ENCODE measurements around the gene PIM3. TPM values are rescaled to one million over a fixed set of nuclear protein-coding genes. Genes with fewer than 3 reads are reported as not detected.

Gene PIM3
- total and polyA plus RNA-seq, 2 of the 8 experiments (the other 6 are each of a cell fraction or from before 2014, with no cell fraction given), result 22.6 to 30.0 TPM

- WGBS, 2 experiments (ENCODE audit: extremely low coverage in 1 of 2, insufficient coverage in 1 of 2, insufficient read length in 1 of 2, insufficient replicate concordance in 2 of 2, low coverage in 1 of 2, low lambda C conversion rate in 2 of 2, missing lambda C conversion rate in 1 of 2), result 96% methylated on average over 4 of the region's 4 CpGs; no CpG with 5 or more reads in 1 of the 2 experiments
- Histone ChIP-seq H2BK20ac (ENCODE audit: low read length) (no peak overlapping the region; the same call in 1 of the 2 replicates), H2BK15ac (ENCODE audit: low read length) (no peak overlapping the region), H2BK5ac (ENCODE audit: low read depth, low read length) (peak overlapping the region; percentile 83; the same call in 1 of the 2 replicates), H3K23me2 (ENCODE audit: low read depth, low read length) (no peaks in the 10 kb centered on the region), H3K27ac (ENCODE audit: low read depth, low read length) (no peak overlapping the region), H3K4me2 (ENCODE audit: insufficient read depth in 1 of 2, low read depth in 2 of 2, low read length in 2 of 2) (no peak overlapping the region), H3K36me3 (ENCODE audit: control insufficient read depth in 2 of 4, insufficient read depth in 4 of 4, low read length in 3 of 4) (no peaks in the 10 kb centered on the region), H3K14ac (ENCODE audit: insufficient read length) (no peak overlapping the region), H3K4me3 (ENCODE audit: extremely low read depth in 1 of 4, insufficient read depth in 2 of 4, low read depth in 3 of 4, low read length in 4 of 4) (no peak overlapping the region), H3K9ac (replicated peaks in 1 of 4; ENCODE audit: extremely low read depth in 1 of 4, low read depth in 3 of 4, low read length in 3 of 4) (no peak overlapping the region), H3K4ac (replicated peaks; ENCODE audit: insufficient read length, low read depth, low read length) (no peak overlapping the region), H2BK12ac (ENCODE audit: low read depth, low read length) (peak overlapping the region; percentile 68; the same call in 1 of the 2 replicates), H2AK5ac (ENCODE audit: low read depth, low read length) (no peak overlapping the region), H2BK120ac (replicated peaks; ENCODE audit: low read depth, low read length) (no peak overlapping the region), H3K23ac (ENCODE audit: insufficient read length) (no peak overlapping the region), H4K91ac (replicated peaks; ENCODE audit: insufficient read length, low read length) (peak overlapping the region; percentile 91), H4K5ac (ENCODE audit: insufficient read length, low read depth, low read length) (no peak overlapping the region), H4K20me1 (replicated peaks in 1 of 2; ENCODE audit: control insufficient read depth in 1 of 2, insufficient read depth in 2 of 2, low read length in 2 of 2) (peaks cover 0 to 2% of the 10 kb centered on the region in 2 experiments), H3K79me1 (ENCODE audit: low read depth, low read length) (no peaks in the 10 kb centered on the region), H3K9me3 (ENCODE audit: insufficient read depth in 2 of 2, low read depth in 1 of 2, low read length in 1 of 2) (no peaks in the 10 kb centered on the region), H2AFZ (ENCODE audit: low read length) (no peak overlapping the region), H3K18ac (ENCODE audit: extremely low read depth, low read length) (no peak overlapping the region), H3K79me2 (ENCODE audit: control insufficient read depth in 1 of 2, insufficient read depth in 2 of 2, low read length in 2 of 2) (no peaks in the 10 kb centered on the region), H4K8ac (ENCODE audit: extremely low read depth, insufficient read depth, low read length) (peak overlapping the region; percentile 68; the same call in 1 of the 2 replicates), H3K27me3 (replicated peaks in 1 of 4; ENCODE audit: control insufficient read depth in 3 of 4, extremely low read depth in 1 of 4, insufficient read depth in 3 of 4, low read length in 3 of 4) (no peaks in the 10 kb centered on the region), H3K56ac (replicated peaks; ENCODE audit: insufficient read length, low read depth, low read length) (no peak overlapping the region), H3K4me1 (replicated peaks in 1 of 4; ENCODE audit: control insufficient read depth in 3 of 4, insufficient read depth in 4 of 4, low read length in 3 of 4) (peaks cover 0 to 29% (median 15%) of the 10 kb centered on the region in 4 experiments; a peak in 5 of 7 replicates)
- CTCF ChIA-PET (ENCODE audit: partially characterized antibody), result interaction anchor here (0.5 to 2.4 kb wide), 7 partner anchors 16 to 543 kb away, joined by 3 to 11 read pairs (median 4); no protein-coding TSS in a partner anchor
- FAIRE-seq (no peak), DNase-seq (ENCODE audit: low read depth in 1 of 2, low spot score in 2 of 2) (no peak)
- TF ChIP-seq SP4 (IDR thresholded peaks at IDR 0.05; ENCODE audit: low read length) (no peak), BCL11A (IDR thresholded peaks at IDR 0.05; ENCODE audit: low read depth in 2 of 2, low read length in 2 of 2) (no peak), NANOG (IDR thresholded peaks at IDR 0.05; ENCODE audit: insufficient read depth, low read depth, low read length, poor library complexity, severe bottlenecking) (no peak), PHF8 (conservative IDR thresholded peaks at IDR 0.05; ENCODE audit: low read depth, low read length) (no peak), KDM4A (IDR thresholded peaks at IDR 0.05; ENCODE audit: low read depth, low read length, severe bottlenecking) (no peak), SIN3A (conservative IDR thresholded peaks at IDR 0.05 in 1 of 2, IDR thresholded peaks at IDR 0.05 in 1 of 2; ENCODE audit: low read depth in 1 of 2, low read length in 2 of 2) (no peak), SUZ12 (IDR thresholded peaks at IDR 0.05; ENCODE audit: low read length) (no peak), GABPA (IDR thresholded peaks at IDR 0.05; ENCODE audit: borderline replicate concordance, insufficient read depth, low read length) (no peak), SP1 (IDR thresholded peaks at IDR 0.05; ENCODE audit: low read depth, low read length) (no peak), SP2 (IDR thresholded peaks at IDR 0.05; ENCODE audit: low read length) (no peak), ZNF274 (IDR thresholded peaks at IDR 0.05; ENCODE audit: borderline replicate concordance, extremely low read depth, low read length) (no peak), TBP (IDR thresholded peaks at IDR 0.05; ENCODE audit: low read depth, low read length) (no peak)
- POLR2A ChIA-PET (ENCODE audit: partially characterized antibody), result interaction anchor here (0.7 to 1.9 kb wide), 7 partner anchors 8 to 287 kb away, joined by 3 to 10 read pairs (median 4); partner anchors contain the start of gene PIM3
Measured at GRCh38 chr22:49951678-49951985, 8.9 kb upstream of the PIM3 start.

Measured in H1 (cell line).